GM10248 (cell line): ENCODE measurements around the gene TDRD7.

ENCODE experiments used
- CTCF ChIA-PET: fragments of 300-600 bp; sonication (Branson Sonifier 250); formaldehyde crosslinking; extraction: SDS; loops from one replicate; lab custom pipeline; 2021; ENCODE audit warnings: antibody characterized with exemption; lab: Yijun Ruan, JAX
- POLR2A ChIA-PET: fragments of 350-650 bp; sonication (Branson Sonifier 250); formaldehyde crosslinking; extraction: SDS; loops from one replicate; lab custom pipeline; 2020; ENCODE audit warnings: antibody characterized with exemption; lab: Yijun Ruan, JAX
- DNase-seq: peaks from one replicate; pipeline ENCODE4 v3.0.0; 2012; ENCODE audit errors: extremely low spot score
- TF ChIP-seq, protein P1 (sequence below): IDR thresholded peaks from 2 replicates; pipeline ENCODE4 v1.5.1; 2012; ENCODE audit warnings: mild to moderate bottlenecking, low read depth; ENCODE audit errors: extremely low read depth, missing control alignments, control extremely low read depth

TDRD7 gene

DNA sequence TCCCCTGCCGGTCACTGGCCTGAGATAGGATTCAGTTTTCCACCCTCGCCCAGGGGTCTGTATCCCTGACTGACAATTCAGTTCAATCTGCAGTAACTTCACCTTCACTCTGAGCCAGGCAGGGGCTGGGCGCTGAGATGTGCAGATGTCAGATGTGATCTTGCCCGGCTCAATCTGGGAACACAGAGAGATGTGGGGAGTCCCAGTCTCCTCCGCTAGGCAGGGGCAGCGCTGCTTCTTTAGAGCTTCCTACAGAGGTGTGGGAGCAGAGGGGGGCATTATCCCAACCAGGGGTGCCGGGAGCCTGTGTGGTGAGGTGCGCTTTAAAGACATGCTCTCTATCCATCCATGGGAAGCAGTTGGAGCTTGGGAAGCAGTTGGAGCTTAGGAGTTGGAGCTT lies 104.2 kb downstream of the TDRD7 start:
- DNase-seq: no peak
- TF ChIP-seq, protein P1, sequence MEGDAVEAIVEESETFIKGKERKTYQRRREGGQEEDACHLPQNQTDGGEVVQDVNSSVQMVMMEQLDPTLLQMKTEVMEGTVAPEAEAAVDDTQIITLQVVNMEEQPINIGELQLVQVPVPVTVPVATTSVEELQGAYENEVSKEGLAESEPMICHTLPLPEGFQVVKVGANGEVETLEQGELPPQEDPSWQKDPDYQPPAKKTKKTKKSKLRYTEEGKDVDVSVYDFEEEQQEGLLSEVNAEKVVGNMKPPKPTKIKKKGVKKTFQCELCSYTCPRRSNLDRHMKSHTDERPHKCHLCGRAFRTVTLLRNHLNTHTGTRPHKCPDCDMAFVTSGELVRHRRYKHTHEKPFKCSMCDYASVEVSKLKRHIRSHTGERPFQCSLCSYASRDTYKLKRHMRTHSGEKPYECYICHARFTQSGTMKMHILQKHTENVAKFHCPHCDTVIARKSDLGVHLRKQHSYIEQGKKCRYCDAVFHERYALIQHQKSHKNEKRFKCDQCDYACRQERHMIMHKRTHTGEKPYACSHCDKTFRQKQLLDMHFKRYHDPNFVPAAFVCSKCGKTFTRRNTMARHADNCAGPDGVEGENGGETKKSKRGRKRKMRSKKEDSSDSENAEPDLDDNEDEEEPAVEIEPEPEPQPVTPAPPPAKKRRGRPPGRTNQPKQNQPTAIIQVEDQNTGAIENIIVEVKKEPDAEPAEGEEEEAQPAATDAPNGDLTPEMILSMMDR: no peak
- ChIA-PET POLR2A (interaction anchor here (0.9 kb wide), 1 partner anchor 10 kb away, joined by 3 read pairs; no protein-coding TSS in a partner anchor), CTCF (interaction anchor here (1.0 to 8.3 kb wide), 7 partner anchors 10 to 82 kb away, joined by 3 to 80 read pairs (median 9); partner anchors contain the start of gene TMOD1)

DNA sequence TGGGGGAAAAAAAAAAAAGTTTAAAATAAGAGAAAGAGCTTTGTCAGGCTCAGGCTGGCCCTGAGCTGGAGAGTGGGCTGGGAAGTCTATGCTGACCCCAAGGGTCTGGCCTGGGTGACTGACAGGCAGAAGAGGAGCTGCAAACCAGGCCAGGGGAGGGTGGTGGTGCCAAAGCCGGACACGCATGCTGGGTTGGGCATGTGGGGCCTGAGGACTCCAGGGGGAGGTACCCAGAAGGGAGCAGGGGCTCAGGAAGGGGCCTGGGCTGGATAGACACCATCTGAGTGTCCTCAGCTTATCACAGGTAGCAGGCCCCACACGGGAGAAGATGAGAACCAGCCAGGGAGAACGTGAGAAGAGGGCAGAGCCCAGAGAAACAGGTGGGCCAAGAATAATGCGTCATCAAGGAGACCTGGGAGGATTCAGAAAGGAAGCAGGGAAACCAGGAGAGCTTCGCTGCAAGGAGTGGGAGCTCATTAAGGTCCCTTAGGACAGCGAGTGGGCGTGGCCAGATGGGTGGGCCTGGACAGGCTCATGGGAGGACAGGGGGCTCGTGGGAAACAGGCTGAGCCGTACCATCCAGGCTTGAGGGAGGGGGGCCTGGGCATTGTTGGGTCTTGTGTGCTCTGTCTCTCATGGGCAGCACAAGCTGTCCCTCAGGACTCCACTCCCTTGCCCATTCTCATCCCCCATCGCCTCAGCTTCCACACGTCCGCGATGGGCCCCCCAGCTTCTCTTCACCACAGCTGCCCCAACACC lies 105.6 kb downstream of the TDRD7 start:
- TF ChIP-seq, protein P1: no peak
- POLR2A ChIA-PET: no interaction called here
- CTCF ChIA-PET: interaction anchor here (1.1 to 8.3 kb wide), 7 partner anchors 9 to 105 kb away, joined by 3 to 80 read pairs (median 9); partner anchors contain the start of gene TMOD1
- DNase-seq: no peak

DNA sequence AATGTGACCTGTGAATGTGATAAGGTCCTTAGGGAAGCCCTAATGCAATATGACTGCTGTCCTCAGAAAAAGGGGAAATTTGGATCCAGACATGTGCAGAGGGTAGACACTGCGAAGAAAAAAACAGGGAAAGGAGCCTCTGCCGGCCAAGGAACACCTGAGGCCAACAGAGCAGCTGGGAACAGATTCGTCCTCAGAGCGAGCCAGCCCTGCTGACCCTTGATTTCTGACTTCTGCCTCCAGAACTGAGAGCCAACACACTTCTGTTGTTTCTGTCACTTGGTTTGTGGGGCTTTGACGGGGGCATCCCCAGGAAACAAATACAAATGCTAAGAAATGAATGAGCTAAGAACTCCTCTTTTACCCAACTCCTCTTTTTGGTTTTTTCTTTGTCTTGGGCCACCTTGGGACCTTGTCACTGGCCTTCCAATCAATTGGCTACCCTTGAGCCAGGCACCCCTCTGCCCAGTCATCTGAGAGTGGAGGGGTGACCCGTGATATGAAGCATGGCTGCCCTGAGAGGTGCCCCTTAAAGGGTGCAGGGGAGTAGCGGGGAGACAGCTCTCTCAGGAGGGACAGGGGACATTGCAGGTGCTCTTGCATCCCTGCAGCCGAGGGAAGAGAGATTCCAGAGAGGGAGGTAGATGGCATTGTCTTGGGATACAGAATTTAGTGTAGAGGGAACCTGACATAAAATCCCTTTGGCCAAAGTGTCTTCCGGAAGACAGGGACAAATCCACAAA lies 106.4 kb downstream of the TDRD7 start:
- ChIA-PET CTCF (interaction anchor here (1.0 to 8.3 kb wide), 9 partner anchors 8 to 106 kb away, joined by 3 to 80 read pairs (median 5); partner anchors contain the start of gene TMOD1), POLR2A (no interaction called here)
- no peak for DNase-seq
- TF ChIP-seq, protein P1: no peak

GRCh38 chr9:97518909-97519307 lies 107.0 kb downstream of the TDRD7 start:
- TF ChIP-seq, protein P1: no peak
- ChIA-PET POLR2A (no interaction called here), CTCF (interaction anchor here (1.0 to 8.3 kb wide), 9 partner anchors 8 to 96 kb away, joined by 3 to 80 read pairs (median 5); partner anchors contain the start of gene TMOD1)
- no peak for DNase-seq

- ChIA-PET CTCF (interaction anchor here (0.9 to 8.3 kb wide), 9 partner anchors 9 to 96 kb away, joined by 3 to 80 read pairs (median 4); partner anchors contain the start of gene TMOD1), POLR2A (no interaction called here)
Measured at GRCh38 chr9:97519441-97519970, 107.6 kb downstream of the TDRD7 start.

More at GRCh38 chr9:97519441-97519970, 107.6 kb downstream of the TDRD7 start:
- DNase-seq: no peak
- TF ChIP-seq, protein P1: no peak
